Common myeloid progenitor, CD34-positive (primary cell): Measurements from ENCODE around the gene PXN.
A peak's percentile ranks its signal among the peaks of the same experiment; 100 is the strongest.
"Not testable (repeated sequence)": the region's sequence is repeated elsewhere in the genome, so short reads cannot be mapped to it uniquely, and the experiment has no call there.

Experiments used
- CTCF ChIA-PET: fragments of 350-600 bp; sonication (Branson Sonifier 250); formaldehyde crosslinking; loops from one replicate; lab custom pipeline; 2021; ENCODE audit warnings: antibody characterized with exemption; lab: Charles Lee
- POLR2A ChIA-PET: fragments of 350-600 bp; sonication (Branson Sonifier 250); formaldehyde crosslinking; loops from one replicate; lab custom pipeline; 2021; ENCODE audit warnings: antibody characterized with exemption; lab: Charles Lee
- DNase-seq, 3 donors: peaks; one replicate each; pipeline versions ENCODE4 v3.0.0 to v3.0.0-alpha.2; 2013
- H3K27ac ChIP-seq, 2 experiments: 1 replicate in 1 of 2; 2 replicates in 1 of 2; pipeline ENCODE4 v1.7.0; 2013; ENCODE audit warnings: inconsistent platforms in 2 of 2, low read length in 2 of 2, mild to moderate bottlenecking in 2 of 2, low read depth in 1 of 2, moderate library complexity in 1 of 2; ENCODE audit not compliant: severe bottlenecking in 2 of 2, insufficient read depth in 1 of 2, poor library complexity in 1 of 2
- H3K27me3 ChIP-seq, 5 experiments: replicated peaks in 2 of 5; 1 replicate in 3 of 5; 2 replicates in 2 of 5; pipeline versions ENCODE4 v1.6.1 to v1.7.0; 2013; ENCODE audit warnings: low read length in 4 of 5, mild to moderate bottlenecking in 2 of 5, moderate library complexity in 2 of 5, inconsistent platforms in 1 of 5; ENCODE audit not compliant: insufficient read depth in 5 of 5, control insufficient read depth in 4 of 5
- H3K36me3 ChIP-seq, 4 experiments: 1 replicate in 2 of 4; 2 replicates in 2 of 4; pipeline versions ENCODE4 v1.6.1 to v1.7.0; 2013; ENCODE audit warnings: low read length in 3 of 4, control low read depth in 1 of 4, mild to moderate bottlenecking in 1 of 4; ENCODE audit not compliant: control insufficient read depth in 4 of 4, insufficient read depth in 4 of 4
- H3K4me1 ChIP-seq, 4 experiments: 1 replicate in 3 of 4; 2 replicates in 1 of 4; pipeline versions ENCODE4 v1.6.1 to v1.7.1; 2013; ENCODE audit warnings: low read length in 3 of 4, mild to moderate bottlenecking in 3 of 4, control low read depth in 1 of 4, inconsistent platforms in 1 of 4, moderate library complexity in 1 of 4; ENCODE audit not compliant: control insufficient read depth in 4 of 4, insufficient read depth in 4 of 4; ENCODE audit errors: control extremely low read depth in 1 of 4
- H3K4me3 ChIP-seq, 7 experiments: 1 replicate in 4 of 7; 2 replicates in 3 of 7; pipeline versions ENCODE4 v1.5.1 to v1.7.0; 2013; ENCODE audit warnings: mild to moderate bottlenecking in 7 of 7, low read length in 6 of 7, moderate library complexity in 6 of 7, inconsistent platforms in 2 of 7, low read depth in 2 of 7, control low read depth in 1 of 7; ENCODE audit not compliant: insufficient read depth in 4 of 7, control insufficient read depth in 1 of 7; ENCODE audit errors: extremely low read depth in 1 of 7
- H3K9me3 ChIP-seq, 5 experiments: 1 replicate in 4 of 5; 2 replicates in 1 of 5; pipeline versions ENCODE4 v1.6.1 to v1.7.1; 2013; ENCODE audit warnings: low read length in 4 of 5, mild to moderate bottlenecking in 2 of 5, inconsistent platforms in 1 of 5, low read depth in 1 of 5, moderate library complexity in 1 of 5; ENCODE audit not compliant: control insufficient read depth in 4 of 5, insufficient read depth in 2 of 5; ENCODE audit errors: control extremely low read depth in 1 of 5
- WGBS: methylation state at CpG from one replicate; pipeline ENCODE4 v1.1.5; 2013; ENCODE audit not compliant: insufficient coverage; 5-methylcytosine and 5-hydroxymethylcytosine counted together

Gene PXN

GRCh38 chr12:120204171-120204570 lies 61.4 kb downstream of the PXN start:
- Histone ChIP-seq H3K27me3 (no peaks in the 10 kb centered on the region), H3K9me3 (no peaks in the 10 kb centered on the region), H3K36me3 (peaks cover 2 to 18% (median 8%) of the 10 kb centered on the region in 4 experiments), H3K4me3 (no peak overlapping the region), H3K27ac (no peak overlapping the region), H3K4me1 (peaks cover 7 to 18% (median 13%) of the 10 kb centered on the region in 4 experiments)
- no peak for DNase-seq
- ChIA-PET CTCF (interaction anchor here (1.0 to 5.8 kb wide), 3 partner anchors 23 to 61 kb away, joined by 3 to 58 read pairs (median 6); partner anchors contain the start of gene PXN), POLR2A (interaction anchor here (0.6 to 1.1 kb wide), 3 partner anchors 12 to 1804 kb away, joined by 3 to 6 read pairs (median 6); partner anchors contain the start of gene RNU4-2)
- WGBS = 94% methylated on average over 4 of the region's 7 CpGs

GRCh38 chr12:120200364-120200800 lies 65.1 kb downstream of the PXN start:
- Histone ChIP-seq H3K36me3 (peaks cover 6 to 40% (median 28%) of the 10 kb centered on the region in 4 experiments), H3K4me1 (peaks cover 7 to 40% (median 27%) of the 10 kb centered on the region in 4 experiments), H3K27ac (peak overlapping the region; percentile 83 to 92), H3K4me3 (peak overlapping the region; percentile 86 to 99 (median 96)), H3K27me3 (no peaks in the 10 kb centered on the region), H3K9me3 (no peaks in the 10 kb centered on the region)
- DNase-seq = no peak
- 5% methylated on average over 16 of the region's 16 CpGs for WGBS
- ChIA-PET CTCF (interaction anchor here (1.0 to 5.8 kb wide), 11 partner anchors 9 to 91 kb away, joined by 3 to 58 read pairs (median 3); partner anchors contain the start of genes PXN and RNU4-2), POLR2A (interaction anchor here (0.6 to 2.3 kb wide), 7 partner anchors 8 to 92 kb away, joined by 3 to 48 read pairs (median 8); partner anchors contain the start of genes PXN, RNU4-1 and RNU4-2)

- peak overlapping the region; percentile 86 to 99 (median 96) for H3K4me3 ChIP-seq
- DNase-seq = peak; percentile 13 to 47 (median 35)
- H3K36me3 ChIP-seq = peaks cover 6 to 40% (median 28%) of the 10 kb centered on the region in 4 experiments
- ChIA-PET POLR2A (interaction anchor here (1.9 to 2.3 kb wide), 3 partner anchors 28 to 92 kb away, joined by 4 to 48 read pairs (median 12); partner anchors contain the start of genes PXN, RNU4-1 and RNU4-2), CTCF (interaction anchor here (1.0 to 5.8 kb wide), 6 partner anchors 12 to 90 kb away, joined by 3 to 58 read pairs (median 3); partner anchors contain the start of gene PXN)
- peak overlapping the region; percentile 83 to 92 for H3K27ac ChIP-seq
- no peaks in the 10 kb centered on the region for H3K9me3 ChIP-seq
- 60% methylated on average over 9 of the region's 12 CpGs for WGBS
- H3K27me3 ChIP-seq = no peaks in the 10 kb centered on the region
- H3K4me1 ChIP-seq = peaks cover 10 to 46% (median 33%) of the 10 kb centered on the region in 4 experiments
Observed at GRCh38 chr12:120199595-120200306, 65.8 kb downstream of the PXN start.

GRCh38 chr12:120199025-120199424 lies 66.5 kb downstream of the PXN start:
- Histone ChIP-seq H3K4me3 (peak overlapping the region in 4 of 7 experiments; percentile 86 to 99 (median 91)), H3K27me3 (no peaks in the 10 kb centered on the region), H3K36me3 (peaks cover 6 to 40% (median 28%) of the 10 kb centered on the region in 4 experiments), H3K27ac (peak overlapping the region in 1 of 2 experiments; percentile 92), H3K4me1 (peaks cover 11 to 47% (median 36%) of the 10 kb centered on the region in 4 experiments), H3K9me3 (no peaks in the 10 kb centered on the region)
- CTCF ChIA-PET = interaction anchor here (1.3 kb wide), 1 partner anchor 92 kb away, joined by 3 read pairs; no protein-coding TSS in a partner anchor
- DNase-seq = no peak
- POLR2A ChIA-PET = no interaction called here
- WGBS = 93% methylated on average over 4 of the region's 7 CpGs

- H3K4me3 ChIP-seq = no peak overlapping the region
- no peaks in the 10 kb centered on the region for H3K9me3 ChIP-seq
- H3K4me1 ChIP-seq = peaks cover 17 to 56% (median 42%) of the 10 kb centered on the region in 4 experiments
- no peaks in the 10 kb centered on the region for H3K27me3 ChIP-seq
- no peak overlapping the region for H3K27ac ChIP-seq
- POLR2A ChIA-PET = interaction anchor here (1.0 kb wide), 1 partner anchor 94 kb away, joined by 3 read pairs; no protein-coding TSS in a partner anchor
- WGBS = 100% methylated on average over 4 of the region's 4 CpGs
- no peak for DNase-seq
- H3K36me3 ChIP-seq = peaks cover 6 to 40% (median 28%) of the 10 kb centered on the region in 4 experiments
- CTCF ChIA-PET = interaction anchor here (0.8 to 1.0 kb wide), 2 partner anchors 9 to 12 kb away, joined by 3 read pairs; no protein-coding TSS in a partner anchor
Observed at GRCh38 chr12:120197542-120197887, 68.0 kb downstream of the PXN start.

- POLR2A ChIA-PET = interaction anchor here (1.0 kb wide), 1 partner anchor 94 kb away, joined by 3 read pairs; no protein-coding TSS in a partner anchor
Observed at GRCh38 chr12:120196817-120197541, 68.6 kb downstream of the PXN start.

More at GRCh38 chr12:120196817-120197541, 68.6 kb downstream of the PXN start:
- H3K27me3 ChIP-seq, H3K27ac ChIP-seq, H3K4me3 ChIP-seq, H3K9me3 ChIP-seq, DNase-seq: not testable (repeated sequence)
- WGBS = no CpG with 5 or more reads among the region's 7 CpGs
- peaks cover 17 to 56% (median 40%) of the 10 kb centered on the region in 4 experiments for H3K4me1 ChIP-seq
- CTCF ChIA-PET = interaction anchor here (0.8 to 1.0 kb wide), 3 partner anchors 10 to 29 kb away, joined by 3 to 5 read pairs (median 3); no protein-coding TSS in a partner anchor
- H3K36me3 ChIP-seq = peaks cover 6 to 40% (median 29%) of the 10 kb centered on the region in 4 experiments
